Body of pancreas (tissue), 4 donors: ENCODE measurements around the gene LTBP2. TPM values are rescaled to one million over a fixed set of nuclear protein-coding genes. Genes with fewer than 3 reads are reported as not detected.

Experiments used
- ATAC-seq: fragments of 150-250 bp; one replicate; pipeline ENCODE4 v1.9.1; 2016
- DNase-seq, 4 donors: peaks; one replicate each; pipeline ENCODE4 v3.0.0-alpha.2; 2019
- H3K27ac ChIP-seq, 4 donors: fragments of 200-600 bp; sonication (generic); 1 replicate in 3 of 4; 2 replicates in 1 of 4; pipeline versions ENCODE4 v1.5.1 to v1.6.1; 2016 to 2019; ENCODE audit warnings: mild to moderate bottlenecking in 1 of 4, mixed read lengths in 1 of 4, moderate library complexity in 1 of 4
- H3K27me3 ChIP-seq, 2 donors: fragments of 200-600 bp; sonication (generic); one replicate each; pipeline ENCODE4 v1.6.0; 2016; ENCODE audit warnings: mild to moderate bottlenecking in 1 of 2
- H3K36me3 ChIP-seq, 2 donors: fragments of 200-600 bp; sonication (generic); replicated peaks in 1 of 2; 2 replicates each; pipeline ENCODE4 v1.5.1; 2016; ENCODE audit warnings: low read depth in 2 of 2; ENCODE audit not compliant: insufficient read depth in 1 of 2
- H3K4me1 ChIP-seq: fragments of 200-600 bp; sonication (generic); one replicate; pipeline ENCODE4 v1.6.0; 2016
- H3K4me3 ChIP-seq, 2 donors: fragments of 200-600 bp; sonication (generic); 1 replicate in 1 of 2; 2 replicates in 1 of 2; pipeline ENCODE4 v1.5.1; 2016 to 2019
- H3K9me3 ChIP-seq, 3 donors: fragments of 200-600 bp; sonication (generic); 1 replicate in 2 of 3; 2 replicates in 1 of 3; pipeline ENCODE4 v1.5.1; 2016
- POLR2A ChIP-seq, 3 donors: fragments of 450-650 bp; IDR thresholded peaks; one replicate each; pipeline ENCODE4 v1.6.1; 2016; ENCODE audit warnings: antibody characterized with exemption in 3 of 3, mild to moderate bottlenecking in 2 of 3
- WGBS, 2 donors: methylation state at CpG; one replicate each; pipeline ENCODE4 v1.1.5; 2017; 5-methylcytosine and 5-hydroxymethylcytosine counted together
- intact Hi-C: fragments of 100-400 bp; cut with DNase I; formaldehyde crosslinking; loops from one replicate; pipeline ENCODE4 v1.15.1; 2023
- total RNA-seq, 2 donors: library from RNA; depleted of rRNA; stranded (reverse); fragments of >200 nt; gene quantifications; one replicate each; pipeline ENCODE4 v1.1.0, GENCODE V29; 2016
- TF ChIP-seq, protein P1 (sequence below), 7 experiments: fragments of 450-650 bp in 4 of 7; fragments of 200-600 bp in 3 of 7; sonication (generic) in 3 of 7; IDR thresholded peaks; one replicate each; pipeline ENCODE4 v1.5.1; 2016 to 2019; ENCODE audit warnings: antibody characterized with exemption in 7 of 7

LTBP2 gene
- total RNA-seq, 2 donors from 2014 or later: 15.8 to 20.4 TPM

DNA sequence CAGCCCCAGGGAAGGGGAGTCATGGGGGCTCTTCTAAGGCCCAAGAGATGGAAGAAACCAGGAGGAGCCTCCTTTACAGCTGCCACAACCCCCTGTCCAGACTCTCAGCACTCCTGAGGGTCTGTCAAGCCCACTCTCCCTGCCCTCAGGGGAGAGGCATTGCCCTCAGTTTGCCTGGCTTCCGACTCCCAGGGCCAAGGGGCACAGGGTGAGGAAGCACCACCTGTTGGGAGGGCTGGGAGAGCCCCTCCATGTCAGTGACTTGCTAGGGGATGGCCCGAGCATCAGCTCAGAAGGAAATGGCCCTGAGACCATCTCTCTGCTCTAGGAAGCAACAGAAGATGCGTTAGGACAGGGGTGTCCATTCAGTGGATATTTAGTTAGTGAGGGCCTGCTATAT, 36.1 kb downstream of the LTBP2 start:
- no peak for ATAC-seq
- WGBS, 2 donors: 93 to 100% methylated on average over 2 to 3 of the region's 3 CpGs
- H3K27ac ChIP-seq: no peak overlapping the region
- H3K36me3 ChIP-seq: no peaks in the 10 kb centered on the region
- intact Hi-C loops: no loop called here
- H3K27me3 ChIP-seq: no peaks in the 10 kb centered on the region
- H3K4me3 ChIP-seq: no peak overlapping the region
- H3K4me1 ChIP-seq: no peaks in the 10 kb centered on the region
- no peak for TF ChIP-seq POLR2A (IDR thresholded peaks at IDR 0.05)
- TF ChIP-seq, protein P1, sequence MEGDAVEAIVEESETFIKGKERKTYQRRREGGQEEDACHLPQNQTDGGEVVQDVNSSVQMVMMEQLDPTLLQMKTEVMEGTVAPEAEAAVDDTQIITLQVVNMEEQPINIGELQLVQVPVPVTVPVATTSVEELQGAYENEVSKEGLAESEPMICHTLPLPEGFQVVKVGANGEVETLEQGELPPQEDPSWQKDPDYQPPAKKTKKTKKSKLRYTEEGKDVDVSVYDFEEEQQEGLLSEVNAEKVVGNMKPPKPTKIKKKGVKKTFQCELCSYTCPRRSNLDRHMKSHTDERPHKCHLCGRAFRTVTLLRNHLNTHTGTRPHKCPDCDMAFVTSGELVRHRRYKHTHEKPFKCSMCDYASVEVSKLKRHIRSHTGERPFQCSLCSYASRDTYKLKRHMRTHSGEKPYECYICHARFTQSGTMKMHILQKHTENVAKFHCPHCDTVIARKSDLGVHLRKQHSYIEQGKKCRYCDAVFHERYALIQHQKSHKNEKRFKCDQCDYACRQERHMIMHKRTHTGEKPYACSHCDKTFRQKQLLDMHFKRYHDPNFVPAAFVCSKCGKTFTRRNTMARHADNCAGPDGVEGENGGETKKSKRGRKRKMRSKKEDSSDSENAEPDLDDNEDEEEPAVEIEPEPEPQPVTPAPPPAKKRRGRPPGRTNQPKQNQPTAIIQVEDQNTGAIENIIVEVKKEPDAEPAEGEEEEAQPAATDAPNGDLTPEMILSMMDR (IDR thresholded peaks at IDR 0.05): no peak
- H3K9me3 ChIP-seq: no peaks in the 10 kb centered on the region
- DNase-seq: no peak

DNA sequence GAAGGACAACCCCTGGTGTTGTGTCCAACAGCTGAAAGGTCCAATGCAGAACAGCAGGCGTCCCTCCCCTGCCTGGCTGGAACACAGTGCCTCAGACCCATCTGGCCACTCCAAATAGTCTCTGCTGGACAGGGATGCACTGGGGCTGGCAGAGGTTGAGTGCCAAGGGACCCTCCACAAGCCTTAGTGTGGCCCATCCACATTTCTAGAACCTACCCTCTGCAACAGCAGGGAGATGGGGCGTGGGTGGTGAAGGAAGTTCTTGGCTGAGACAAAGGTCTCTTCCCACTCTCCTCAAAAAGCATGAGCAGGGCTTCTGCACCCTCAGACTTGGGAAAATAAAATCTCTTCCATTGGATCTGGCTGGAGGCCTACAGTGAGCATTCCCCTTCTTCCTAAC, 36.5 kb downstream of the LTBP2 start:
- DNase-seq: no peak
- H3K36me3 ChIP-seq: no peaks in the 10 kb centered on the region
- ATAC-seq: no peak
- no peaks in the 10 kb centered on the region for H3K27me3 ChIP-seq
- no peaks in the 10 kb centered on the region for H3K9me3 ChIP-seq
- 93 to 100% methylated on average over 2 of the region's 2 CpGs for whole genome bisulfite sequencing, 2 donors
- H3K4me3 ChIP-seq: no peak overlapping the region
- intact Hi-C loops: no loop called here
- no peak for TF ChIP-seq POLR2A (IDR thresholded peaks at IDR 0.05)
- TF ChIP-seq, protein P1 (IDR thresholded peaks at IDR 0.05): no peak
- no peaks in the 10 kb centered on the region for H3K4me1 ChIP-seq
- no peak overlapping the region for H3K27ac ChIP-seq

DNA sequence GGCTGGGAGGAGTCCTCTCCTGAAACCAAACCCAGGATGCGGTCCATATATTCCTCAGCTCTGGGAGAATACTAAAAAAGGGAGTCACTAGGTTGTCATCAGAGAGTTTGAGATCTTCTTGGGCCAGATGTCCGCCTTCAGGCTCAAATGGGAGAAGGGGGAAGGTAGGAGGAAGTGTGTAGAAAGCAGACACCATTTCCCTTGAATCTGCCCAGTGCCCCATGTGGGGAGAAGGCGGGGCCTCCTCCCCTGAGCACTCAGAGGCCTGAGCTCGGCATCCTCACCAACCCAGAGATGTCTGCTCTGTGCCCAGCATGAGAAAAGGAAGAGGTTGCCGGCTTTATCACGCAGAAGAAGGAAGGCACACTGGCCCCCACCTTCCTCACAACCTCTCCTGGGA, 37.3 kb downstream of the LTBP2 start:
- no peaks in the 10 kb centered on the region for H3K4me1 ChIP-seq
- no peak for DNase-seq
- H3K4me3 ChIP-seq: no peak overlapping the region
- no peaks in the 10 kb centered on the region for H3K27me3 ChIP-seq
- WGBS, 2 donors: 79 to 98% methylated on average over 5 to 6 of the region's 6 CpGs
- ATAC-seq: no peak
- no peaks in the 10 kb centered on the region for H3K9me3 ChIP-seq
- H3K36me3 ChIP-seq: no peaks in the 10 kb centered on the region
- TF ChIP-seq, protein P1 (IDR thresholded peaks at IDR 0.05): no peak
- TF ChIP-seq POLR2A (IDR thresholded peaks at IDR 0.05): no peak
- intact Hi-C loops: no loop called here
- H3K27ac ChIP-seq: no peak overlapping the region

DNA sequence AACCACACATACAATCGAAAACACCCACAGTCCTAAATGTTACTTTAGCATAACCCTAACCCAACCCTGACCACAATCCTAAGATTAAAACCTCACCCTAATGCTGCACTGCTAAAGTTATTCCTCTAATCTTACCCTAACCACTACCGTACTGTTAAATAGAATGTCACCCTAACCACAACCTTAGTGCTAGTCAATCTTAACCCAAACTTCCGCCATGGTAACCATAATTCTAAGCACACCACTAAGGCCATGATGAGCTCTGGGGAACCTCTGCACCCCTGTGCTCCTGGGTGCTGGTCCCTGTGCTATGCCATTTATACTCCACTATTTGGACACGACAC, 38.0 kb downstream of the LTBP2 start:
- Histone ChIP-seq H3K4me3 (no peak overlapping the region), H3K36me3 (no peaks in the 10 kb centered on the region), H3K4me1 (no peaks in the 10 kb centered on the region), H3K27me3 (no peaks in the 10 kb centered on the region), H3K9me3 (no peaks in the 10 kb centered on the region), H3K27ac (no peak overlapping the region)
- no peak for DNase-seq
- WGBS, 2 donors: 80 to 87% methylated on average over 4 of the region's 4 CpGs
- TF ChIP-seq, protein P1 (IDR thresholded peaks at IDR 0.05): no peak
- no peak for TF ChIP-seq POLR2A (IDR thresholded peaks at IDR 0.05)
- ATAC-seq: no peak
- intact Hi-C loops: no loop called here

DNA sequence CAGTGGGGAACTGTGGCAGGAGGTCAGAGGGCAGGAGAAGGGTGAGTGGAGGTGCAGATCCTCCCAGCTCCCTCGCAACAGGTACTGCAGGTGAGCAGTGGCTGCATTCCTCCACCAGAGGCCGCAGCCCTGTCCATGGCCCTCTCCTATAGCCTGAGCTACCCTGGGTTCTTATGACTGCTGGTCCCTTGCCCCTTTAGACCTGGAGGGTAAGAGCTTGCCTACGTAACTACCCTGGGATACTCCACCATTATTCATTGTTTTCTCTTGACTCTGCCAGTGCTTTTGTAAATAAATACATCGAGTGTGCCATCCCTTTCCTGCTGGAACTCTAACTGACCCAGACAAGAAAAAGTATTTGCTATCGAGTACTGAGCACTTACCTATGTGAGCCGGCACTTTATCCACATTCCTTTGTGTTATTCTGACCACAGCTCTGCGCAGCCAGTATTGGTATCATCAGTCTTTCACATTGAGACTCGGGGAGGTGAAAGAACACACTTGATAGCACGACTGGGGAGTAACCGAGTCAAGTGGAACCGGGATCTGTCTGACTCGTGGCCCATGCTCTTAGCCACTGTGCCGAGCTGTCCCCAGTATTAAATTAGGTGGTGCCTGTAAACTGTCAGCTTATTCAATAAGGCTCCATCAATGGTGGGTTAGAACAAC, 38.5 kb downstream of the LTBP2 start:
- Histone ChIP-seq H3K27me3 (no peaks in the 10 kb centered on the region), H3K9me3 (no peaks in the 10 kb centered on the region), H3K4me1 (no peaks in the 10 kb centered on the region), H3K4me3 (no peak overlapping the region), H3K36me3 (no peaks in the 10 kb centered on the region), H3K27ac (no peak overlapping the region)
- ATAC-seq: no peak
- intact Hi-C loops: no loop called here
- WGBS, 2 donors: 79 to 81% methylated on average over 13 of the region's 13 CpGs
- no peak for DNase-seq
- TF ChIP-seq, protein P1 (IDR thresholded peaks at IDR 0.05): no peak
- TF ChIP-seq POLR2A (IDR thresholded peaks at IDR 0.05): no peak
